GM21423 (cell line): Measurements from ENCODE around the gene FAM98B.
A peak's percentile ranks its signal among the peaks of the same experiment; 100 is the strongest.

Source experiments
- ATAC-seq: cut with Tn5 transposase; IDR thresholded peaks from one replicate; pipeline ENCODE4 v1.9.1; 2021; ENCODE audit warnings: mild to moderate bottlenecking, moderate library complexity; ENCODE audit not compliant: unreplicated experiment

The FAM98B gene

DNA sequence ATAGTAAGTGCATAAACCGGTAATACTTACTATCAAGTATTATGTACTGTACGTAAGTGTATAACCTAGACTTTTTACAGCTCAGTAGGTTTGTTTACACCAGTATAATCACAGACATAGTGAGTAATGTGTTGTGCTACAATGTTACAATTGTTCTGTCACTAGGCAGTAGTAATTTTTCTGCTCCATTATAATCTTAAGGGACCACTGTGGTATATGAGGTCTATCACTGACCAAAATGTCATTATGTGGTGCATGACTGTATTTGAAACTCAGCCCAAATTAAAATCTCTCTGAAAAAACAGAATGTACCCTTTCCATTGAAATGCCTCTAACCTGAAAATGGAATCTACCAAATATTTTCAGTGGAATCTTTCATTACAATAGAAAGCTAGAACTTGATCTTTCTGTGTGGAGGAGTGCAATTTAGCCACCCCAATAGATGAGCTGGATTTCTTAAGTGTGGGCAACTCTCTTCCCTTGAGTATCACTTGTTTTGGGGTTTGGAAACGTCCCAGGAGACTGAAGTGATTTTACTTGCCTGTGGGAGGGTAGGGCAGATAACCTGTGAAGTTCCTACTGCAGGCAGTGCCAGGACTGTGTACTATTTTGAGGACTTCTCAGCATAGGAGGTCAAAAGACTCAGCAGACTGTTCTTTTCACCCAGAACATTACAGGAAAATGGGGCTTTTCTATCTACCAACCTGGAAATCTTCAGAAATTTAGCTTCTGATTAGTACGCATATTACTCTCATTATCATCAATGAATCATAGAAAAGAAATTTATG, 50.9 kb downstream of the FAM98B start:
- ATAC-seq: no peak

DNA sequence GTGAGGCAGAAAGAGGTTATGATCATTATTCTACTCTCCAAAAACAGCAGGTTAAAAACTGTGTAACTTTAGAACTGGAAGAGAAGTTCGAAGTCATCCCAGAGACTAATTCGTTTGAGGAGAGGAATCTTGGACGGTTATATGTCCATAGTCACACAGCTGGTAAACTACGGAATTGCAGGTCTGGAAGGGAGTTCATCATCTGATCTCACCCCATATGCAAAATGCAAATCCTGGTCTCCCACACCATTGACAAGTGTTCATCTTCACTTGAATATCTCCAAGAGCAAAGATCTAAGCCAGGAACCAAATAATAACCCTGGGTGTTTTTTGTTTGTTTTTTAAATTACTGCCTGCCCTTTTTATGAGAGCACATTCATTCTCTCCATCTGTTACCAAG, 53.1 kb downstream of the FAM98B start:
- ATAC-seq: no peak

DNA sequence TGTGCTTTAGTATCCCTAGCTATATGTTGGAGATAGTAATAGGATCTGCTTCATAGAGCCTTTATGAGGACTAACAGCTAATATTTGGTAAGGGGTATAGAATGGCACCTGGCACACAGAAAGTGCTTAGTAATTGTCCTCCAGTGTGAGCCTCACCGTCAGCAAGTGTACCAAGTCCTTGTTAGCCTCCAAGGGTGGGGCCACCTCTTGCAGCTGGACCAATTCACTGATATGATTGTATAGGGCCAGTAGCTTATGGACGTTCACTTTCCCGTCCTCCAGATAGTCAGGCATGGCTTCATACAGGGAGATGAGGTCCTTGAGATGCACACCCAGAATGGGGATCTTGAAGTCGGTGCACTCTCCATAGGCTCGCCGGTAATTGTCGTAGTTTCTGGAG, 53.6 kb downstream of the FAM98B start:
- no peak for ATAC-seq

DNA sequence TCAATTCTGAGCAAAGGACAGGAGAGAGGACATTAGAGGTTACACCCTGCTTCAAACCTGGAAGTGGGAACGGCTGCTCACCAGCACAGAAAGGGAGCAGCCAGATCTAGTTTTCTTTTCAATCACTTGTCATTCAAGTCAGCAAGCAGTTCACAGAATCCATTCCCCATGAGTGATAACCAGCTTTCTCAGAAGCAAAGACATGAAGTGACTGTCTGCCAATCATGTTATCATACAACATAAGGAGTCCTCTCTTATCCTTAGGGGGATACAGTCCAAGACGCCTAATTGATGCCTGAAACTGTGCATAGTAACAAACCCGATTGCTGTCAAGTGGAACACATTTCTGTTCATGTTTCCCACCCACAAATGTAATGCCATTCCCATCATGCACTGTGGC, 54.7 kb downstream of the FAM98B start:
- ATAC-seq: no peak

DNA sequence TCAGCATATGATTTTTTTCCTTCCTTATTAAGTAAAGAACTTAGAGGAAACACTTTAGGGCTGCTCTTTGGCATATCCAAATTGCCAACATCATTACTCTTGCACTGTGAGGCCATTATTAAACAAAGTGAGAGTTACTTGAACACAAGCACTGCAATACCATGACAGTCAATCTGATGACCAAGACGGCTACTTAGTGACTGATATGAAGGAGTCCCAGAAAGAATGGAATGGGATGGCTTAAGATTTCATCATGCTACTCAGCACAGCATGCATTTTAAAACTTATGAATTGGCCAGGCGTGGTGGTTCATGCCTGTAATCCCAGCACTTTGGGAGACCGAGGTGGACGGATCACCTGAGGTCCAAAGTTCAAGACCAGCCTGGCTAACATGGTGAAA, 55.2 kb downstream of the FAM98B start:
- ATAC-seq: no peak

DNA sequence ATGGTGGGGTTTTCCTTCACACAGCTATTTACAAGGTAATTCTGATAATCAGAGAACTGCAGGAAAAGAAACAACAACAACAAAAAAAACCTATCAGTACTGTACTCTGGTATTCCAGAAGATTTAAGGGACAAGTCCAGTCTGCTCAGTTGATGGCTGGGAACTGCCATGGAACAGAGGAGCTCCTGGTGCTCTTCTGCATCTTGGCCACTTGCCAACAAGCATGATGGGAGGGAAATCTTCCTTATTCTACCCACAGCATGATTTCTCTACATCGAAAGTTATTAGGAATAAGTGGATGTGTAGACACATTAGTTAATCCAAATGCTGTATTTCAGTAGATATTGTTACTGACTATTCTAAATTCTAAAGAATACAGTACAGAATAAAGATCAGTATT, 59.0 kb downstream of the FAM98B start:
- ATAC-seq: no peak

DNA sequence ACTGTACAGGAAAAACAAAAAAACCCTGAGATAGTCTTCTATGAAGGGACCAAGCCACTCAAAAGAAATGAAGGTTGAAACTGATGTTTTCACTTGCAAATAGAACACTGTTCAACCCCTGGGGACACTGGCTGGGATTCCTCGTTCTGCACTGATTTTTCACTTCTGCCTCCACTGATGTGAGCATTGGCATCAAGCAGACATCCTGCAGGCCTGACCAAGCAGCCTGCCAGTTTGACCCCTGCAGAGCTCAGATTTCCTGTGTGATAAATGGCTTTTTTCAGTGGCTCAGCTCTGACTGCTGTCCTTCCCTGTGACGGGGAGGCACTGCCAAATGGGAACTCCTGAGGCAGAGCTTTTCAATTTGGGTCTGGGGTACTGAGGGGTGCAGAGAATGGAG, 60.7 kb downstream of the FAM98B start:
- ATAC-seq: peak; percentile 74

DNA sequence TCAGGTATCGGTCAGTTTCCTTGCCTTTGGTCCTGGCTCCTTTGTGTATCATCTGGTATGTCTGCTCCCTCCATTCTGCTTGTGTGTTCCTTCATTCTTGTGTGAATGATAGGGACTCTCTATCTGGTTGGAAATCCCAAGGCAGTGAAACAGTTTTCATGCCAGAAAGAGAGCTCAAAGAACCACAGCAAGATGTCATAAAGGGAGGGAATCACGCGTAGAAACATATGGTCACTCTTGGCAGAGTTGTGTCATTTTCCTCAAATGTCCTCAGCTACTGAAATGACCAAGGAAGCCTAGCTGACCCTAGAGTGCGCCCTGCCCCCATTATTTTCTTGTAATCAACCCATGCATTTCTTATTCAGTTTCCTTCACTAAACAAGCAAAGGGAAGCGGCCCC, 62.7 kb downstream of the FAM98B start:
- no peak for ATAC-seq

DNA sequence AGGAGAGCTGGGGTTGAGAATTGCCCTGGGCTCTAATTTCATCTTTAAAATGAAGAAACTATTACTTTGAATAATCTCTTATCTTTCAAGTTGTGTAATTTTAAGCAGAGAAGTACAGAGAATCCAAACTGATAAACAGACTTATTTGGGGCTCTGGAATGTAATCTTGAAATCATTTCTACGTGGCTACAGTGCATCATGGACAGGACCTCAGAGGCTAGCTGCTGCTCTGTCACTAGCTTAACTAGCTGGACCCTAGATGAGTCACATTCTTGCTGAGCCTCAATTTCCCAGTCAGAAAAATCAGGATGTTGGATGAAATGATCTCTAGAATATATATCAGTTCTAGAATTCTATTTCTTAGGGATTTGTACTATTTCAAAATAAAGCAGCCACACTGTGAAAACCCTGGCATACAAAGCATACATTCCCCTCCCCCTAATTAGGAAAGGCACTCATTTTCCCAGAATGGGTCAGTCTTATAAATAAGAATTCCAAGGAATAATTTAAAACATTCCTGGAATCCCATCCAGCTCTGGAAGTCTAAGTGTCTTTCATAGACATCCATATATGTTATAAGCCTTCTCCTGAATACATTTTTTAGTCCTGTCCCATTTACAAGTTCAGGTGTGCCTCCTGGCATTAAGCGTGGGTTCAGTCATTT, 63.5 kb downstream of the FAM98B start:
- ATAC-seq: no peak

DNA sequence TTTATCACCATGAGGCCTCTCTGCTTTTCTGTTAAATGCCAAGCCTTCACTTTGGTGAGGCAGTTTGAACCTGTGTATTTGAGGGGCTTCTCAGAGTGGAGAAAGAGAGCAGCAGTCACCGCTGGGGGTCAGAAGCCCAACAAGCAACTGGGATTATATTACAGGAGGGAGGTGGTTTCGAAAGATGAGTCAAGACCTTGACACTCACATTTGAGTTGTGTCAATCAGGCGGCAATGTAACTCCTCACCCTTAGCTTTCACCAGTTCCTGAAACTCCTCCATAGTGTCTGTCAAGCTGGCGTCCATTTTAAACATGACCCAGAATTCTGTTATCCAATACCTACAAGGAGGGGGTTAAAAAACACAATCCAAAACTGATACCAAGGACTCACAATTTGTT, 64.2 kb downstream of the FAM98B start:
- ATAC-seq: no peak

DNA sequence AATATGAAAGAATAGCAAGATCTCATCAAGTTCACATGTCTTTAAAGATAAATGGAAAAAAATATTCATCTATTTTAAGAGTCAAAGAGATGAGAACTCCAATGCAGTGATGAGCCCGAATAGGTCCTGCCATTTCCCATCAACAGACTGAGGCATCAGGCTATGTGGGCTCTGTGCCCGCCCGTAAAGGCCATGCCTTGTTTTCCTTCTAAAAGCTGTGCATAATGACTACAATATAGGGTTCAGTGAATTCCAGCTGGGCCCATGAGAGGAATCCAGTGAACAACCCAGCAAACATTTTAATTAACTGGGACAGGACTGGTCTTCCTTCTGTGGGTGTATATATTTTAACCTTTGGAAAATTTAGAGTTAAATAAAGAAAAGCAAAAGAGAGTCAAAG, 66.1 kb downstream of the FAM98B start:
- ATAC-seq: no peak

DNA sequence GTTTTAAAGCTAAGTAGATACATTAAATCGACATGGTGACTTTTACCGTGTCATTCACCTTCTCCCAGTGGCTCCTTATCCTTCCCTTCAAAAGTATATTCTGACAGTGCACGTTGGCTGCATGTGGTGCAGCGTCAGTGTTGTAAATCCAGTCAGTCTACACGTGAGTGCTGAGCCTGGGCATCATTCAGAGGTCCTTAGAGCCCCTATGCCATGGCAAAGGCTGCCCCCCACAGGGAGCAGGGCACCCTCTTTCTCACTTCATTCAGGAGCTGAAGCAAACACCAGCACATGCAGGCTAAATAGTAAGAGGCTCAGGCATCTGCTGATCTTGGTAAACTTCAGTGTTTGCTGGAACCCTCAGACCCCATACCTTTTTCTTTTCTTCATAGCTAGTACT, 67.4 kb downstream of the FAM98B start:
- ATAC-seq: no peak

DNA sequence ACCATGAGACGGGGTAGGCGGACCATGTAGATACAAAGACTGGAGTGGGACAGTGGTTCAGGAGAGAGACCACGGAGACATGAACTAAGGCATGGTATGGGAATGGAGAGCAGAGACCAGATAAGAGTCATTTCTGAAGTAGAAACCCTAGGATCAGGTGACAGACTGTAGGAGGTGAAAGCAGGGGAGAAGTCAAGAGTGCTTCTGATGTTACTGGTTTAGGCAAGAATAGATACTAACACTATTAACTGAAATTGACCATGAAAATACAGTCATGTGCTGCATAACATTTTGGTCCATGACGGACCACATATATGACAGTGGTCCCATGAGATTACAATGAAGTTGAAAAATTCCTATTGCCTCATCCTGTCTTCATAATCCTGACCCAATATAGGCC, 69.0 kb downstream of the FAM98B start:
- ATAC-seq: no peak

DNA sequence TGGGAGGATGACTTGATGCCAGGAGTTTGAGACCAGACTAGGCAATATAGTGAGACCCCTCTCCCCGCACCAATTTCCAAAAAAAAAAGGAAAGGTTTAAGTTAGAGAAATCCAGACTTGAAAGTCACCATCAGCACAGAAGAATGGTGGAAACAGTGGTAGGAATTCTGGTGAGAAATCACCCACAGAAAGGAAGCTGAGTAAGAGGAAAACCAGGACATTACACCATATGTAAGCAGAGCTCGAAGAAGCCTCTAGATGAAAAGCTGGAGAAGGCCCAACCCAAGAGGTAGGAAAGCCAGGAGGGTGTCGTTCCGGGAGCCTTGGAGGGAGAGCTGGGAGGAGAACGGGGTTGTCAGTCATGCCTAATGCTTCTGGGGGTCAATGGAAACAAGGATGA, 70.2 kb downstream of the FAM98B start:
- ATAC-seq: no peak

DNA sequence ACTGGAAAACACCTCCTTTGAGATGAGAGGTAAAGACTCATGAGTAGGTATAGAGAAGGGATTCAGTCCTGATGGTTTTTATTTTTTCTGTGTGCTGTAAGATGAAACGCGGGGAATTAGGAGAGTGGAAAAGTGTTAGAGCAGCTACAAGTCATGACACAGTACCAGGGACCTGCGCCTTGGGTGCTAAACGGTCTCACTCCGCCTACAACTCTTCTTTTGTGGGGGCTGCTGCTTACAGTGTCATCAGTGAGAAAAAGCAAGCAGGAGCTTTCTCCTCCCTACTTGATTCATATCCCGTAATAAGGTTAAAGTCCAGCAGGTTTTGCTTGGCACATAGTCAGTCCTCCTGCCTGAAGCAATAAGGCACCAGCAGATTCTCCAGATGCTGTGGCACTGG, 71.6 kb downstream of the FAM98B start:
- ATAC-seq: no peak

DNA sequence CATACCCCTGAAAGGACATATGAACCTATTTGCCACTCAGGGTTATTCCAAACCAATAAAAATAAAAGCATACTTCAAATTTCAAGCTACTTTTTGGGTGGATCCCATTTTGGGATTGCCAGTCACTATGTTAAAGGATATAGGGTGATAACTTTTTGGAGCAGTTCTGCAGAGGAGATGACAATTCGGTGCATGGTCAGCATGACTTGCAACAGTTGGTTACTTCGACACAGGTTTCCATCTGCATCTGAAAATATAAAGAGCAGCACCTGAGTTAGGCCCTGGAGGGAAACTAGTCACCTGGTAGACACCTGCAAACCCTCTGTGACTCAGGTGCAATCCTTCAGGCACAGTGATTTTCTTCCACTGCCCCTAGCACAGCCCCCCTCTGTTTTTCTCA, 72.2 kb downstream of the FAM98B start:
- no peak for ATAC-seq

DNA sequence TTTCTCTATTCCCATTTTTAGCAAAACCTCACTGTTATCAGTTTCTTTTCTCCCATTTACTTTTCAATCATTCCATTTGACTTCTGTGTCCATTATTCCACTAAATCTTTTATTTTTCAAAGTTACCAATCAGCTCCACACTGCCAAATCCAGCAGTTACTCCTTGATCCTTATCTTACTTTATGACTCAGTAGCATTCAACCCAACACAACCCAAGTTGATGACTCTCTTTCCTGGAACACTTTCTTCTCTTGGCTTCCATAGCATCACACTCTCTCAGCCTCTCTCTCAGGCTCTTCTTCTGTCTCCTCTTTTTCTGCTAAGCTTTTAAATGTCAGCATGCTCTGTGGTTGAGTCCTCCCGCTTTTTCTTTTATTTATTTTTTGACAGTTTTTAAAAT, 74.4 kb downstream of the FAM98B start:
- ATAC-seq: no peak

DNA sequence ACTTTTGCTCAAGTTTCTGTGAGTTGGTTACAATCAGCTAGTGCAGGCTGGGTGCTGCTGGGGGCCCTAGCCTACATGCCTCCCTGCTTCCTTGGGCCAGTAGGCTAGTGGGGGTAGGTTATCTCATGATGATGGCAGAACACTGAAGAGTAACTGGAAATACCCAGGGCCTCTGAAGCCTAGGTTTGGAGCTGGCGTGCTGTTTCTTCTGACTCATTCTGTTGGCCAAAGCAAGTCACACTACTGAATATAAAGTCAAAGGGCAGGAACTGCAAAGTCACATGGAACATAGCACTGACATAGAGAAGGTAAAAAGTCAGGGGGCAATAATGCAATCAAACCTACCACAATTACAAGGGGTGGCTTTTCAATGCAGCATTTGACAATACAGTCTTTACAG, 76.2 kb downstream of the FAM98B start:
- peak; percentile 53 for ATAC-seq

DNA sequence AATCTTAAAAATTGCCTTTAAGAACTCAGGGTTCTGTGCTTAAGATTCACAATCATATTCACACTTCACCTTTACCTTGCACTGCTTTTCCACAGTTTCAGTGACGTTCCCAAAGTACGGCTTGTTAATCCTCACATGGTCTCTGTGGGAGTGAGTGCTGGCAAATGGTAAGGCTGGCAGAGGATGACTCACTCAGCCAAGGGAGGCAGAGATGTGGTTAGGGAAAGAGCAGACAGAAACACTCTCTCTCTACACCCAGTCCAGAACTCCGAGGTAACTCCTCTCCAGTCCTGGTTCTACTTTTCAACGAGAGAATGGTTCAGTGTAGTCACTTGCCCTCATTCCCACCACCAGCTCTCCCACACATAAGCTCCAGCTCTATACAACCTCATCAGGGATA, 77.6 kb downstream of the FAM98B start:
- ATAC-seq: no peak

DNA sequence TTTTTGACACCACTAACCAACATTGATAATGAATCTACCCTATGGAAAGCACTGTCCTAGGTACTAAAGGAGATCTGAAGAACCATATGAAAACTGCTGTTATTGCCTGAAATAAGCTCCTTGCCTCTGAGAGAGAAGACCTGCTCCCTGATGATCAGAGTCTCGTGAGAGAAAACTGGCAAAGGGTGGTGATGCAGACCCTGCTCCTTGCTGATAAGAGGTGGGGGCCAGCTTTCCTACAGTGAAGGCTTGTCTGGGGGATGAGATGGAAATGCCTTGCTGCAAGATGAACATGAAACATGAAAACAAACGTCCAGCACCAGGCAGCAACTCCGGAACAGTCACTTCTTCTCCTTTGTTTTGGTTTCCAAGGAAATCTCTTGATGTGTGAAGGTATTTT, 78.8 kb downstream of the FAM98B start:
- no peak for ATAC-seq

DNA sequence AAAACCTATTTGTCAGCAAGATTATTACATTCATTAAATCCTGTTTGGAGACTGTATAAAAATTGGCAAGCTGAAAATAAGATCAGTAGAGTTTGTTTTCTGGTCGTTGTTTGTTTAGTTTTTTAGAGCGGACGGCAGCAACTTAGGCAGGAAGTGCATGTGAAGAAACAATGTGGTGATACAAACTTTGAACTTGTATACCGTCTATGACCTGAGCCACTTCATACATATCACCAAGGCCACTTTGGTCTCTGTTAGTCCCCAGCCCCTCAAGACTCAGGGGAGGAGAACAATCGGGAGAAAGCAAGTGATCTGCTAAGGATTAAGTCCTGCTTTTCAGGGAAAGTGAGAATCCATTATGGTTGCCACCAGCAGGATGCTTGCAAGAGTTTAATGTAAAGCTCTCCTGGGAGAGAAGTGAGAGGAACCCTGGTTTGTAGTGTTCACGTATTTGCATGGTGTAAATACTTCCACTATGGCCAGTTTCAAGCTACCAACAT, 79.5 kb downstream of the FAM98B start:
- ATAC-seq: no peak

DNA sequence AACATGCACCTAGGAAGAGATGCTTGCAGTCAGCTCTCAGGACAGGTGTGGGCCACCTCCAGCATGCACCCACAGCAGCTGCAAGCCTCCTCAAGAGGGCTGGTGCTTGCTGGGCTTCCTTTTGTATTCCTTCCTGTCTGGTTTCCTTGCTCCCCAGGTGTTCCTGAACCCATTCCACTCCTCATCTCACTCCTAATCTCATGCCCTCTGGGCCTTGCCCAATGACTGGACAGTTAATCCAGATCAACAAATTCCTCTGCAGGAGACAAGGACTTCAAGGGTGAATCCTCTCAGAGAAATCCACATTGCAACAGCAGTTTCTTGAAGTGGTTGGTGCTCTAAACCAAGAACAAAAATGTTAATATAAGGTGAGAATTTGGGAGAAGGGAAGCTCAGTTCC, 80.0 kb downstream of the FAM98B start:
- no peak for ATAC-seq

DNA sequence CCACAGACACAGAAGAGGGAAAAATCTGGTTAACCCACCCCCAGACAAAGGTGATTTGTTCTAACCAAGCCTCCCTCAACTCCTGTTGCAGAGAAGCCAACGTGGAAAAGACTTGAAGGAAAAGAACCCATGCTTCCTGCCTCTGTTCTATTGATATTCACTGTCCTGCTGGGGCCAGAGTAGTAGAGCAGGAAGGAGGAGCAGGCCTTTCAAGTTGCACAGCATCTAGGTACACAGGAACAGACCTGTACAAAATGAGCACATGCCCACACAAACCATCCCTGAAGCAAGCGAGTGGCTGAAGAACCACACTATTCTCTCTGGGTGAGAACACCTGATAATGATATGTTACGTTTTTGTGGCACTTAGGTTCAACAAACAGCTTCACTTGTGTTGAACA, 80.8 kb downstream of the FAM98B start:
- no peak for ATAC-seq
